Transverse colon (tissue), 4 donors: ENCODE data around the gene SLC39A11. TPM values are rescaled to one million over a fixed set of nuclear protein-coding genes. Genes with fewer than 3 reads are reported as not detected.
A peak's percentile ranks its signal among the peaks of the same experiment; 100 is the strongest.

Experiments
- DNase-seq: peaks from one replicate; pipeline ENCODE4 v3.0.0-alpha.2; 2019
- H3K27ac ChIP-seq, 4 donors: fragments of 200-600 bp; sonication (generic); 2 replicates each; pipeline ENCODE4 v1.5.1; 2016 to 2018; ENCODE audit warnings: inconsistent platforms in 4 of 4
- H3K27me3 ChIP-seq: fragments of 200-600 bp; sonication (generic); 2 replicates; pipeline ENCODE4 v1.5.1; 2017; ENCODE audit warnings: inconsistent platforms
- H3K36me3 ChIP-seq, 4 donors: fragments of 200-600 bp; sonication (generic); 2 replicates each; pipeline ENCODE4 v1.5.1; 2017 to 2019; ENCODE audit warnings: inconsistent platforms in 4 of 4
- H3K4me1 ChIP-seq, 4 donors: fragments of 200-600 bp; sonication (generic); 2 replicates each; pipeline ENCODE4 v1.5.1; 2017 to 2020; ENCODE audit warnings: inconsistent platforms in 4 of 4
- H3K4me3 ChIP-seq, 4 donors: fragments of 200-600 bp; sonication (generic); 1 replicate in 1 of 4; 2 replicates in 3 of 4; pipeline versions ENCODE4 v1.5.1 to v1.6.1; 2017 to 2019; ENCODE audit warnings: inconsistent platforms in 4 of 4
- H3K9me3 ChIP-seq, 2 donors: fragments of 200-600 bp; sonication (generic); 2 replicates each; pipeline ENCODE4 v1.5.1; 2017 to 2019; ENCODE audit warnings: inconsistent platforms in 2 of 2
- EP300 ChIP-seq: sonication (generic); formaldehyde crosslinking; IDR thresholded peaks from one replicate; pipeline ENCODE4 v1.6.1; 2017; ENCODE audit warnings: antibody characterized with exemption, low read depth
- POLR2A ChIP-seq: fragments of 450-650 bp; IDR thresholded peaks from one replicate; pipeline ENCODE4 v1.6.1; 2016; ENCODE audit warnings: antibody characterized with exemption, mild to moderate bottlenecking, moderate library complexity
- POLR2AphosphoS5 ChIP-seq, 3 donors: sonication (generic); formaldehyde crosslinking; IDR thresholded peaks; one replicate each; pipeline ENCODE4 v1.6.1; 2016; ENCODE audit warnings: antibody characterized with exemption in 3 of 3
- WGBS, 2 donors: methylation state at CpG; one replicate each; pipeline ENCODE4 v1.1.5; 2018; ENCODE audit warnings: low coverage in 1 of 2; 5-methylcytosine and 5-hydroxymethylcytosine counted together
- in situ Hi-C, 4 donors: fragments of 200-750 bp; cut with MboI; loops; one replicate each; pipeline versions ENCODE4 v1.15.0 to v1.15.1; 2017; ENCODE audit warnings: low sequenced_read_pairs in 3 of 4, low pct_ligation_motif_present in 1 of 4, low pct_unique_long_range_greater_than_20kb in 1 of 4
- intact Hi-C: fragments of 100-400 bp; cut with DNase I; formaldehyde crosslinking; loops from one replicate; pipeline ENCODE4 v1.15.1; 2023; ENCODE audit warnings: low total_unique reads
- total RNA-seq, 4 donors: library from RNA; depleted of rRNA; stranded (reverse); fragments of >200 nt; gene quantifications; one replicate each; pipeline ENCODE4 v1.1.0, GENCODE V29; 2016
- TF ChIP-seq, protein P1 (sequence below), 5 experiments: fragments of 200-600 bp in 3 of 5; fragments of 450-650 bp in 2 of 5; sonication (generic) in 3 of 5; IDR thresholded peaks; 1 replicate in 2 of 5; 2 replicates in 3 of 5; pipeline ENCODE4 v1.5.1; 2016 to 2017; ENCODE audit warnings: antibody characterized with exemption in 5 of 5, inconsistent platforms in 3 of 5, mild to moderate bottlenecking in 2 of 5, moderate library complexity in 1 of 5

SLC39A11 gene
- total RNA-seq, 4 donors from 2014 or later, result 20.7 to 49.7 (median 33.3) TPM

DNA sequence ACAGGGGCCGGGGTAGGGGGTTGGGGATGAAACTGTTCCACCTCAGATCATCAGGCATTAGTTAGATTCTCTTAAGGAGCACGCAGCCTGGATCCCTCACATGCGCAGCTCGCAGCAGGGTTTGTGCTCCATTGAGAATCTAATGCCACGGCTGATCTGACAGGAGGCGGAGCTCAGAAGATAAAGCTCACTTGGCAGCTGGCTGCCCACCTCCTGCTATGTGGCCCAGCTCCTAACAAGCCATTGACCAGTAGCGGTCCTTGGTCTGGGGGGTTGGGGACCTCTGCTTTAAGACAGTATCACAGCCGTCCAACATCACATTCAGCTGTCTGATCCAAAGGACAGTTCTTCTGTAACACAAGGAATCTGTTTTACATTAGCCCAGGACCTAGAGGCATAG, 62.5 kb downstream of the SLC39A11 start:
- 97% methylated on average over 8 of the region's 8 CpGs; no CpG with 5 or more reads in 1 of the 2 donors for WGBS, 2 donors
- H3K9me3 ChIP-seq, result no peaks in the 10 kb centered on the region
- DNase-seq, result no peak
- H3K36me3 ChIP-seq, result no peaks in the 10 kb centered on the region
- H3K27ac ChIP-seq, result no peak overlapping the region
- TF ChIP-seq, protein P1, sequence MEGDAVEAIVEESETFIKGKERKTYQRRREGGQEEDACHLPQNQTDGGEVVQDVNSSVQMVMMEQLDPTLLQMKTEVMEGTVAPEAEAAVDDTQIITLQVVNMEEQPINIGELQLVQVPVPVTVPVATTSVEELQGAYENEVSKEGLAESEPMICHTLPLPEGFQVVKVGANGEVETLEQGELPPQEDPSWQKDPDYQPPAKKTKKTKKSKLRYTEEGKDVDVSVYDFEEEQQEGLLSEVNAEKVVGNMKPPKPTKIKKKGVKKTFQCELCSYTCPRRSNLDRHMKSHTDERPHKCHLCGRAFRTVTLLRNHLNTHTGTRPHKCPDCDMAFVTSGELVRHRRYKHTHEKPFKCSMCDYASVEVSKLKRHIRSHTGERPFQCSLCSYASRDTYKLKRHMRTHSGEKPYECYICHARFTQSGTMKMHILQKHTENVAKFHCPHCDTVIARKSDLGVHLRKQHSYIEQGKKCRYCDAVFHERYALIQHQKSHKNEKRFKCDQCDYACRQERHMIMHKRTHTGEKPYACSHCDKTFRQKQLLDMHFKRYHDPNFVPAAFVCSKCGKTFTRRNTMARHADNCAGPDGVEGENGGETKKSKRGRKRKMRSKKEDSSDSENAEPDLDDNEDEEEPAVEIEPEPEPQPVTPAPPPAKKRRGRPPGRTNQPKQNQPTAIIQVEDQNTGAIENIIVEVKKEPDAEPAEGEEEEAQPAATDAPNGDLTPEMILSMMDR (IDR thresholded peaks at IDR 0.05), result no peak
- TF ChIP-seq POLR2AphosphoS5 (IDR thresholded peaks at IDR 0.05) (no peak), EP300 (no peak), POLR2A (no peak)
- H3K27me3 ChIP-seq, result no peaks in the 10 kb centered on the region
- in situ Hi-C loops (no loop called here), intact Hi-C loops (no loop called here)
- no peaks in the 10 kb centered on the region for H3K4me1 ChIP-seq
- no peak overlapping the region for H3K4me3 ChIP-seq

DNA sequence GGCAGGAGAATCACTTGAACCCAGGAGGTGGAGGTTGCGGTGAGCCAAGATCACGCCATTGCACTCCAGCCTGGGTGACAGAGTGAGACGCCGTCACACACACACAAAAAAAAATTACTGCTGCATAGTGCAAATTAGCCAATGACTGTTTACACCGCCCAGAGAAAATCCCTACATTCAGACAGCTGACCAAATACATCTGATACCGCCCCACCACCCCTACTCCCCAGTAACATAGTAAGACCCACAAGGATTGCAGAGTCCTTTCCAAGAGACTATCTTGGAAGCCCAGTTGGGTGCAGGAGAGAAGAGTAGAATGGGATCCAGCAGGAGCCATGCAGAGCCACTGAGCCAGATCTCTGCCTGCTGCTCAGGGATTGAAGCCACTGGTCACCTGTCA, 63.5 kb downstream of the SLC39A11 start:
- WGBS, 2 donors, result 93 to 95% methylated on average over 5 to 6 of the region's 6 CpGs
- no peaks in the 10 kb centered on the region for H3K36me3 ChIP-seq
- H3K9me3 ChIP-seq, result no peaks in the 10 kb centered on the region
- DNase-seq, result no peak
- H3K27ac ChIP-seq, result no peak overlapping the region
- in situ Hi-C loops (no loop called here), intact Hi-C loops (no loop called here)
- H3K27me3 ChIP-seq, result no peaks in the 10 kb centered on the region
- TF ChIP-seq, protein P1 (IDR thresholded peaks at IDR 0.05), result no peak
- TF ChIP-seq EP300 (no peak), POLR2AphosphoS5 (IDR thresholded peaks at IDR 0.05) (no peak), POLR2A (no peak)
- no peak overlapping the region for H3K4me3 ChIP-seq
- H3K4me1 ChIP-seq, result no peaks in the 10 kb centered on the region

DNA sequence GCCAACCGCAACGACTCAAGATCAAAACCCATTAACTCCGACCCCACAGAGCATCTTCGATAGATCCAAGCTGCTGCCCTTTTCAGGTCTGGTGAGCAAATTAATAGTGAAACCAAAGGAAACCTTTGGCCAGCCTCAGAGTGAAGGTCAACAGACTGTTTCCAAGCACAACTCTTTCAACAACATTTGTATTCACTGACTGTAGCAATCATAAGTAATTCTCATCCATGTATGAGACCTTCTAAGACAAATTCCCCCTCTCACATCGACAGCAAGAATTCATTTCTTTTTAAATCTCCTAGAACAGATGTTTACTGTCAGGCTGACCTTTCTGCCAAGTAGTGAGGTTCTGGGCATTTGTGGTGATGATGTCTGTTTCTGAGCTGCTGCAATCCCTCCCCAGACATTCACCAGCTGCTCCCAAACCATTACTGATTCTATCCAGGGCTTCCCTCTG, 64.2 kb downstream of the SLC39A11 start:
- Histone ChIP-seq H3K36me3 (no peaks in the 10 kb centered on the region), H3K4me3 (no peak overlapping the region), H3K27ac (no peak overlapping the region), H3K4me1 (no peaks in the 10 kb centered on the region), H3K9me3 (no peaks in the 10 kb centered on the region), H3K27me3 (no peaks in the 10 kb centered on the region)
- in situ Hi-C loops (no loop called here), intact Hi-C loops (no loop called here)
- TF ChIP-seq EP300 (no peak), POLR2AphosphoS5 (IDR thresholded peaks at IDR 0.05) (peak in 1 of 3 donors; percentile 32)
- WGBS, 2 donors, result 63 to 92% methylated on average over 5 of the region's 5 CpGs
- no peak for DNase-seq

DNA sequence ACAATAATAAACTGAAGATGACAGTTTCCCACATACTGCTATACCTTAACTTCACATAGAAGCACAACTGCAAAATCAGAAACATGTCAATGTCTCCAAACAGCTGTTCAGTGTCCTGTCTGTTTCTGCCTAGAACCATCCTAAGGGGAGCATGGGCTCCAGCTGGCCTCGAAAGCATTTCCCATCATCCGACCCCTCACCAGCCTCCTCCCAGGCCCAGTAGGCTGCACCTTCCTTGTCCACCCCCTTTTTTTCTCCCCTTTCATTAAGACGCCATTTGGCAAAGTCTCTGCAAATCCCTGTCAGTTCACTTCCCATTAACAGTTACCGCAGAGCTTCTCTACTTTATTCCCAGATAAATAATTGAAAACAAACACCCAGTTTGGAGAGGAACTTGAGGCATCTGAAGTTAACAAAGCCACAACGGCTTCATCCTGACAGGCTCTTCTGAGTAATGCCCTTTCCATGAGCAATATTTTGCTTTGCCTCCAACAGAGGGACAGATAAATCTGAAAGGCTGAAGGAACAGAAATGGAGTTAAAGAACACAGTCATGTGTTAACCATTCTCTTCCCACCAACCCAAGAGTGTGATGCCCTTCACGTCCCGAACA, 65.3 kb downstream of the SLC39A11 start:
- Histone ChIP-seq H3K27ac (no peak overlapping the region), H3K9me3 (no peaks in the 10 kb centered on the region), H3K36me3 (no peaks in the 10 kb centered on the region), H3K27me3 (no peaks in the 10 kb centered on the region), H3K4me3 (no peak overlapping the region), H3K4me1 (no peaks in the 10 kb centered on the region)
- TF ChIP-seq POLR2A, result no peak
- TF ChIP-seq, protein P1 (IDR thresholded peaks at IDR 0.05), result no peak
- no peak for TF ChIP-seq POLR2AphosphoS5 (IDR thresholded peaks at IDR 0.05)
- TF ChIP-seq EP300, result no peak
- DNase-seq, result no peak
- in situ Hi-C loops, result no loop called here
- 58 to 85% methylated on average over 3 to 7 of the region's 7 CpGs for WGBS, 2 donors
- intact Hi-C loops, result no loop called here
